NCI-H1436 (cell line): ENCODE results near the gene PKHD1.

Experiments used
- DNase-seq: peaks from one replicate; lab custom pipeline; 2025; lab: John Stamatoyannopoulos, UW

The PKHD1 gene

GRCh38 chr6:51678905-51679620 lies 408.4 kb downstream of the PKHD1 start:
- DNase-seq = no peak

- no peak for DNase-seq
Observed at GRCh38 chr6:51678274-51678673, 409.1 kb downstream of the PKHD1 start.

- no peak for DNase-seq
Observed at GRCh38 chr6:51675922-51676275, 411.5 kb downstream of the PKHD1 start.

- DNase-seq = no peak
Observed at GRCh38 chr6:51675020-51675921, 412.1 kb downstream of the PKHD1 start.

DNA sequence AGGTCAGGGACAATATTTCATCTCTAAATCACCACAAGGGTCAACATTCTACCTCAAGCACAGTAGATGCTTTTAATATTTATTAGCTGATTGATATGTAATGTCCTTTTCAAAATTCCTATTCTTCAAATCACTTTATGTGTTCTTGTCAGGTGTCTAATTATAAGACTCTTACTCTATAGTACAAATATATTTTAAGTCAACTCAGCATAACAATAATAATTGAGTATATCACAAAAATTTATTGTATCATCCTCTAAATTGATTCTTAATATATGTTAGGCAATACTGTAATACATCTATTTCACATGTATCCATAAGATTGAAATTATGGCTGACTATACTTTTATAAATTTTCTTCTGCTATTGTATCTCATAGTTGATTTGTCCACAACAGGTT lies 423.9 kb downstream of the PKHD1 start:
- DNase-seq = no peak

DNA sequence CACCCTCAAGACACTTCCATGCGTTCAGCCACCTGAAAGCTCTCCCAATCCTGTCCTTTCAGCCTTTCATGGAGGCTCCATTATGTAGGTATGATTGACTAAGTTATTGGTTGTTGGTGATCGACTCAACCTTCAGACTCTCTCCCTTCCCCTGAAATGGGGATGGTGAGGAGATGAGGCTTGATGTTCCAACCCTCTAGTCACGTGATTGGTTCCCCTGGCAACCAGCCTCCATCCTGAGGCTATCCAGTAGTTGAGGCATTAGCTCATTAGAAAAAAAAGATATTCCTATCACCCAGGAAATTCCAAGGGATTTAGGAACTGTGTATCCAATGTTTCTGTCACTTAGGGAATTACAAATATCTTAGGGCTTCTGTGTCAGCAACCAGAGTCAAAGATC lies 426.6 kb downstream of the PKHD1 start:
- DNase-seq = no peak

- DNase-seq = no peak
Observed at GRCh38 chr6:51657491-51657890, 429.9 kb downstream of the PKHD1 start.

- no peak for DNase-seq
Observed at GRCh38 chr6:51655517-51655916, 431.9 kb downstream of the PKHD1 start.

GRCh38 chr6:51654647-51655046 lies 432.8 kb downstream of the PKHD1 start:
- DNase-seq = no peak

GRCh38 chr6:51651132-51651817 lies 436.1 kb downstream of the PKHD1 start:
- DNase-seq = no peak

GRCh38 chr6:51648774-51649173 lies 438.6 kb downstream of the PKHD1 start:
- no peak for DNase-seq

- DNase-seq = no peak
Observed at GRCh38 chr6:51648236-51648635, 439.2 kb downstream of the PKHD1 start.

GRCh38 chr6:51644426-51644825 lies 443.0 kb downstream of the PKHD1 start:
- DNase-seq = no peak

DNA sequence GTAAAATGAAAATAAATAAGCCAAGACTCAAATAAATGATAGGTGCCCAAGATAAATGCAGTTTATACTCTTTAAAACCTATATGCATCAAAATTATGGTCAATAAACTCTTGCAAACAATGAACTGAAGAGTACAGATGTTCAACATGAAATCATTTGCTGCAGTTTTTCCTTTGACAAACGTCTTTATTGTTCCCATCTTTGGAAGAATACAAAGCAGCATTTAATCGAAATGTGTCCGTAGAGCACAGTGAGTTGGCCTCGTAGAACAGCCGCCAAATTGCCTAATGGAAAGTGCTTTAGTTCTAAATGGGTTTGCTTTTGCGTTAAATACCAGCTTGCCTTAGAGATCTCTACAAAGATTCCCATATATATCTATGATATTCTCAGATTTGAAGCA lies 447.4 kb downstream of the PKHD1 start:
- no peak for DNase-seq

DNA sequence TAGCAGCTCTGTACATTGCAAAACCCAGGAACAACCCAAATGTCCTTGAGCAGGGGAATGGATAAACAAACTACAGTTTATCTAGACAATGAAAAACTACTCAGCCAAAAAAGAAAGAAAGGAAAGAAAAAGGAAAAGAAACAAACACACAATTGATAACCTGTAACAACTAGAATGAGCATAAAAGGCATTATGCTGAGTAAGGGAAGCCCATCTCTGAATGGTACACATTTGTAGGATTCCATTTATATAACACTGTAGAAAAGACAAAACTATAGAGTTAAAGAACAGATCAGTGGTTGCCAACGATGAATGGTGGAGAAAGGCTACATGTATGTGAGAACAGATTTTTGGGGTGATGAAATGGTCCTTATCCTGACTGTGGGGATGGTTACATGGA lies 454.0 kb downstream of the PKHD1 start:
- DNase-seq = no peak

DNA sequence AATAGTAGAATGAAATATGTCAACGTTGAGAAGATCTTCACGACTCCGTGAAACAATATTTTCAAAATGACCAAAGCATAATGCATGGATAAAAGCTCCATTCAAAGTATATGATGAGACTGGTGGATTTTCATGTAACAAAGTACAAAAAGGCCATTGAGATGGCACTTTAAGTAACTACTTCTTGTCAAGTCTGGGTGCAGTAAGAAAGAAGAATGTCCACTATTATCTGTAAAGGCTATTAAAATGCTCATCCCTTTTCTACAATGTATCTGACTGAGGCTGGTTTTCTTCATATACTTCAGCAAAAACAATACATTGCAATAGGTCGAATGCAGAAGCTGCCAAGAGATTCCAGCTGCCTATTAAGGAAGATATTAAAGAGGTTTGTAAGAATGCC lies 457.4 kb downstream of the PKHD1 start:
- DNase-seq = no peak

DNA sequence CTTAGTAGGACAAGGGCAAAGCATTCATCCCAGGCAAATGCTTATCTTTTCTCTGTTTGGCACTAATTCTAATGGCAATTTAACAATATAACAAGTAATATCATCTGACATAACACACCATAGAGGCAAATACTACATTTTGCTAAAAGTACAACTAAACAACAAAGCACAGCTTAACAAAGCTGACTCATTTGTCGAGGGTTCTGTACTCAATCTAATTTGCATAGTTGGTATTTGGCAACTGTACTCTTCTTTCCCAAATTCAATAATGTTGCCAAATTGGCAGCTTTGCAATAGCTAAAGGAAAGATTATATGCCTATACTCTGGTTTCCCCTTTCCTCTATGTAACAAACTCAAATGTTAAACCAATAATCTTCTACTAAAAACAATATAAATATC lies 461.0 kb downstream of the PKHD1 start:
- no peak for DNase-seq

DNA sequence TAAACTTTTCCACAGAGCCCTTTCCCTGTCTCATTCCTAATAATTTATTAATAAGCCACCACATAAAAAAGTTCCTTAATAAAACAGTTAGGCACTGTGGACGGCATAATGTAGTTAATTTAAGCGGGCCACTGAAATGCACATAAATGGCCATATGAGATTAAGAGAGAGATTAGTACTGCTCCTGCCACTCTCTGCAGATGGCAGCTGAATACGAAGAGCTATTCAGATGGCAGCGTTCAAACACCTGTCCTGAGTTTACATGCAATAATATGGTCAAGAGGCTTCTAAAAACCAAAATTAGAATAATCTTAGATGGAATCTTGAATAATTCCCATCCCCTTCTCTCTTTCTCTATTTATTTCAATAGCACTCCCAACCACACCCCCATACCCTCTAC lies 461.8 kb downstream of the PKHD1 start:
- no peak for DNase-seq

DNA sequence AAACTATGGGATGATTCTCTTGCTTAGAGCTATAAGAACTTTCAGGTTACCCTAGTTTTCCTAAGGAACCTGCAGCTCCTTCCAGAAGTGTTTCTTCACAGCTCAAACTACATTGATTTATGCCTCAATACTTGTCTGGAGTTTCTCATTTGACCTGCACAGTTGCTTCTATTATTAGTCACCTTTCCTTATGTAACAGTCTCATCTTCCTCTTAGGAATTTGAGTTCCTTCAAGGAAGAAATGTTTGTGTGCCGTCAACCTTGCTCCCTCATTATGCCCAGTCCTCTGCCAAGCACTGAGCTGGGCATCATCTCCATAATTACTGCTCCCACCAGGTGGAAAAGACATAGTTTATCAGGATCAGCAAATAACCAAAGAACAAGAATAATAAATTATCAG lies 466.4 kb downstream of the PKHD1 start:
- DNase-seq = no peak

DNA sequence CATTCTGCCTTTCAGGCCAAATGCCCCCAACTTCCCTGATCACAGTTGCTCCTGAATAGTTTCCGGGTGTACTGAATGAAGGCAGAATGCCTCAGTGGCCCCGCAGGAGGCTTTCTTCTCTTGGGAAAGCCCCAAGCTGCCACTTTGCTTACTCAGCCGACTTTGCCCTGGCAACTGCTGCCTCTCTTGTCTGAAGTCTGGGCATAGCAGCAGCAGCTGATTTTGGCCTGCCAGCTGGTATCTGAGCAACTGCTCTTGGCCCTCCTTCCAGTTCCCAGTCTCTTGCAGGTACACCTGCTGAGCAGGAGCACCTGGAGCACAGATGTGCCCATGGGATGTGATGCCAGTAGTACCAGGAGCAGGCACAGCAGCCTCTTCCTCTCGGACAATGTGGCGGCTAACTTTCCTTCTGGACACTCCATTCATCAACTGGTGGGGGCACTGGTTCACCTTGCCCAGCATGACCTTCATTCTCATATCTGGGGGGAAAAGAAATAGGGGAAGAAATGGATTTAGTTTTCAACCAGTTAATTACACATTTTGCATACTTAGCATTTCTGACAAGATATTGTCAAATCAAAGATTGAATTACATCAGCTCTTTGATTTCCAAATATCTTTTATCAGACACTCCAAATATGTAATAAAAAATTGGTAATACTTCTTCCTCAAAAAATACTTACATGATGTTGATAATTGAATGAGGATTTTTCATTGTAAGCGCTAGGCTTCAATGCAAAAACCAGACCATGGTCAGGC lies 468.2 kb downstream of the PKHD1 start:
- no peak for DNase-seq

DNA sequence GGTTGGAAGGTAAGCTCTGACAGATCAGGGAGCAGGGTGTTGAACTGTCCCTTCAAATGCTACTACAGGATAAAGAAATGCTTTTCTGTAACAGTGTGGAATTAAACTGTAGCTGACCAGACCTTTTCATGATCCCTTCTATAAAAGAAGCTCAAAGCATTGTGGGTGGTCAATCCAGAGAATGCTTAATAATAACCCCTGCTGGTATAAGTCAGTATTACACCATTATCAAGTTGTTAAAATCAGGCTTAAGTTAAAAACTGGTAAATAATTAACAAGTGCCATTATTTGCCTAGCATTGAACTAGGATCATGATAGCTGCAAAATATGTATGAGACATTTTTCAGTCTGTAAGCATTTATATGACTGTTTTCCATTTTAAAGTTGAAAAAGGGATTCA lies 468.9 kb downstream of the PKHD1 start:
- DNase-seq = no peak

GRCh38 chr6:51617751-51618150 lies 469.7 kb downstream of the PKHD1 start:
- no peak for DNase-seq
